GM19395 (cell line): ENCODE data around the gene HNRNPM.
"Not testable (repeated sequence)": the region's sequence is repeated elsewhere in the genome, so short reads cannot be mapped to it uniquely, and the experiment has no call there.

Experiments used
- ATAC-seq: cut with Tn5 transposase; IDR thresholded peaks from one replicate; pipeline ENCODE4 v1.9.1; 2021; ENCODE audit warnings: mild to moderate bottlenecking, moderate library complexity; ENCODE audit not compliant: unreplicated experiment

HNRNPM gene, protein sequence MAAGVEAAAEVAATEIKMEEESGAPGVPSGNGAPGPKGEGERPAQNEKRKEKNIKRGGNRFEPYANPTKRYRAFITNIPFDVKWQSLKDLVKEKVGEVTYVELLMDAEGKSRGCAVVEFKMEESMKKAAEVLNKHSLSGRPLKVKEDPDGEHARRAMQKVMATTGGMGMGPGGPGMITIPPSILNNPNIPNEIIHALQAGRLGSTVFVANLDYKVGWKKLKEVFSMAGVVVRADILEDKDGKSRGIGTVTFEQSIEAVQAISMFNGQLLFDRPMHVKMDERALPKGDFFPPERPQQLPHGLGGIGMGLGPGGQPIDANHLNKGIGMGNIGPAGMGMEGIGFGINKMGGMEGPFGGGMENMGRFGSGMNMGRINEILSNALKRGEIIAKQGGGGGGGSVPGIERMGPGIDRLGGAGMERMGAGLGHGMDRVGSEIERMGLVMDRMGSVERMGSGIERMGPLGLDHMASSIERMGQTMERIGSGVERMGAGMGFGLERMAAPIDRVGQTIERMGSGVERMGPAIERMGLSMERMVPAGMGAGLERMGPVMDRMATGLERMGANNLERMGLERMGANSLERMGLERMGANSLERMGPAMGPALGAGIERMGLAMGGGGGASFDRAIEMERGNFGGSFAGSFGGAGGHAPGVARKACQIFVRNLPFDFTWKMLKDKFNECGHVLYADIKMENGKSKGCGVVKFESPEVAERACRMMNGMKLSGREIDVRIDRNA

DNA sequence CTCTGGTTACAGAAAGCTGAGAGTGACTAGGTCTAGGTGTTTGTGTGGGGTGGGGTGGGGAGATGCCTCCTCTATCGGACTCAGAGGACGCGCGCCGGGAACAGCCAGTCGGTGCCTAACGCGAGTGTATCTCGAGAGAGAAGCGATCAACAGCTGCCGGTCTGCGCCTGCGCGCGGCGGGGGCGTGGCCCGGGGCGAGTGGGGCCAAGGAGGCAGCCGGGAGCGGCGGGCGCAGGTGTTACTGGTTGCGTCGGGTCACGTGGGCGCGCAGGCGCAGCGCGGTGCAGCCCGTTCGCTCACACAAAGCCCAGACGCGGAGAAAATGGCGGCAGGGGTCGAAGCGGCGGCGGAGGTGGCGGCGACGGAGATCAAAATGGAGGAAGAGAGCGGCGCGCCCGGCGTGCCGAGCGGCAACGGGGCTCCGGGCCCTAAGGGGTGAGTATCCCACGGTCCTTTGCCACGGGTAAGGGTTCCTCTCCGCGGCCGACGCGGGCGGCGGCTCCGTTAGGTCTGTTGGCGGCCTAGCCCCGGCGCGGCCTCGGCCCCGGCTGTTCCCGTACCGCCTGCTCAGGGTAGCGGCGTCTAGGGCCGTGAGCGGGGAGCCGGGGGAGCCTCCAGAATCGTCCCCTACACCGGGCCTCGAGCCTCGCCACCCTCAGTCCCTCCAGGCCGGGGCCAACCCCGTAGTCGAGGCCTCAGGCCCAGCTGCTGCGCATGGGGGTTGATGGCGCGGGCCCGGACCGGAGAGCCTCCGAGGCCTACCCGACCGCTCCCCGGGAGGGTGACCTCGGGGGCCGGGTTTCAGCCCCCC lies at the start of gene HNRNPM:
Gene HNRNPM (plus strand): TSS at position 299 of the 811 bp plus-strand sequence. CDS start 24 bp downstream, at position 323.
- peak; percentile 76 for ATAC-seq

DNA sequence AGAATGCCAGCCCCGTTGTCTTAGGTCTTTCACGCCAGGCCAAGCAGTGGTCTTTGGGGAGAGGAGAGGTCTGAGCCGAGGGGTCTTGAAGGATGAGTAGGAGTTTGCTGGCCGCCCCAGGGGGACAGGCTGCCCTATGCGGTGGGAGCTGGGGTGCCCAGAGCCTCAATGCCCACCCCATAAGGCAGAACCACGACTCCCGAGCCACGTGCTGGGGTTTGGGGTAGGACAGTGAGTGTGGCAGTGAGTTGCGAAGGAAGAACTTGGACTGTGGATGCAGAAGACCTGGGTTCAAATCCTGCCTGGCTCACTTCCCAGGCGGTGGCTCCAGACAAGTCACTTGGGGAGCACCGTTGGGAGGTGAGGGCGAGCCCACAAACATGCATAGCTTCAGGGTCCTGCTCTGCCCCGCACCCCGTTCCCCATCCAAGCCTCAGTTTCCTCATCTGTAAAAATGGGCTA lies 49.1 kb upstream of the HNRNPM start:
- no peak for ATAC-seq

DNA sequence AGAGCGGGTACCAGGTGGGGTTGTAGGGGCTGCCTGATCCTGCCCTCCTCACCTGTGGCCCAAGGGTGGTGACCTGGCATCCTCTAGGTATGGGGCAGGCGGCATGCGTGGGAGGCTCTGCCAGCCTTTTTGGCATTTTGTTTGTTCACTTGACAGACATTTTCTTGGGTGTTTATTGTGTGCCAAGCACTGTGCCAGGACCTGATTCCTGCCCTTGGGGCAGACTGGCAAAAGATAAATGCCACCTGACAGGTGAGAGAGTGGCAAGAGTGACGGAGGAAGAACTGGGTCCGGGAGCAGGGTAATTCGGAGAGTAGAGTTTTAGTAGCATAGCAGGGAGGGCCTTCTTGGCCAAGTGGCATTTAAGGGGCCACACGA lies 48.6 kb upstream of the HNRNPM start:
- ATAC-seq = no peak

DNA sequence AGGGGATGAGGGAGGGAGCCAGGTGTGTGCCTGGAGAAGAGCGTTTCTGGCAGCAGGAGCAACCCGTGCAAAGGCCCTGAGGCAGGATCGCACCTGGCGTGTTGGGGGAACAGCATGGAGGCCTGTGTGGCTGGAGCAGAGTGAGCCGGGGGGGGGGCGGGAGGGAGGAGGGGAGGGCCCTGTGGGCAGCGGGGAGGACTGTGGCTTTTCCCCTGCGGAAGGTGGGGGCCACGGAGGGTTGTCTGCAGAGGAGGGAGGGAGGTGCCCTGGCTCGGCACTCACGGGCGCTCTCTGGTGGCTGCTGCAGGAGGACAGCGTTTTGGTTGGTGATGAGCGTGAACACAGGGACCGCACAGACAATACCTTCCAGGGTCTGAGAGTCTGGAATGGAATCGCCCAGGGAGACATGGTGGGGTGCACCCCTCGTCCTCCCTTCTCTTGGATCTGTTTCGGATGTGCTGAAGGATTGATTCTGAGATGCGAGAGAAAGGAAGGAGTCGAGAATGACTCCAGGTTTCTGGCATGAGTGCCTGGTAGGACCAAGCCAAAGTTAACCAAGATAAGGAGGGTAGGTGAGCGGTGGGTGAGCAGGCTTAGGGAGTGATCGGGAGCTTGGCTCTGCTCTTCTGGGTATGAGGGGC lies 48.1 kb upstream of the HNRNPM start:
- ATAC-seq = no peak

DNA sequence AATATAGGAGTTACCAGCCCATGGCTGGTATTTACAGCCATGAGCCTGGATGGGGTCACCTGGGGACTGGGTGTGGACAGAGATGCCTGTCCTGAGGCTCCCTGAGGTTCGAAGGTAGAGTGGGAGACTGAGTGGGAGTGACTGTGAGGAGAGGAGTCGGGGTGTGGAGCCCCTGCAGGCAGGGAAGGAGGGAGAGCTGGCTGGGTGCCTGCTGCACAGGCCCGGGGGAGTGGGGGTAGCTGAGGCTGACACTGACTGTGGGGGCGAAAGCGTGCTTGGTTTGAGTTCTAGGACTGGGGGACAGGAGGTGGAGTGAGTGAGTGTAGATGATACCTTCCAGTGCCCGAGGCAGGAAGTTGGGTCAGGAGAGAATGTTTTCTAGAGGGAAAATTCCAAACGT lies 47.5 kb upstream of the HNRNPM start:
- no peak for ATAC-seq

DNA sequence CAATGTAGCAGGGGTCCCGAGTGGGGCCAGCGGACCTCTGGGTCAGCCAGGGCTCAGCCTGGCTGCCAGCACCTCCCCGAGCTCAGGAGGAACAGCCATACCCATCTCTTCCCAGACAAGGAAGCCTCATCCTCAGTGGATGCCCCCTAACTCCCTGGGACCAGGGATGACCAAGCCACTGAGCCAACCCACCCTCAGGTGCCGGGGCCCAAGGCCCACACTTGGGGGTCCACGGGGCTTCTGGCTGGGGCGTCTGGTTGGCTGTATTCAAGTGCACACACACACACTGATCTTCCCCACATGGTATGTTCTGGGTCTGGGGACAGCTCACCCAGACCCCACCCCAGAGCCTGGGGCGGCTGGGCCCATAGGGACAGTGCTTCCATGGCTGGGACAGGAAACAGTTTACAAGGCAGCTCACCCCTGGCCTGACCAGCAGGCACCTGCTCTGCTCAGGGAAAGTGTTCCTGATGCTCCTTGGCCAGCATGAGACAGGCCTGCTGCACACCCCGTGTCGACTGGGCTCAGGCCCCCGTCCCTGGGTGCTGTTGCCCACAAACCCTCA lies 46.9 kb upstream of the HNRNPM start:
- no peak for ATAC-seq

DNA sequence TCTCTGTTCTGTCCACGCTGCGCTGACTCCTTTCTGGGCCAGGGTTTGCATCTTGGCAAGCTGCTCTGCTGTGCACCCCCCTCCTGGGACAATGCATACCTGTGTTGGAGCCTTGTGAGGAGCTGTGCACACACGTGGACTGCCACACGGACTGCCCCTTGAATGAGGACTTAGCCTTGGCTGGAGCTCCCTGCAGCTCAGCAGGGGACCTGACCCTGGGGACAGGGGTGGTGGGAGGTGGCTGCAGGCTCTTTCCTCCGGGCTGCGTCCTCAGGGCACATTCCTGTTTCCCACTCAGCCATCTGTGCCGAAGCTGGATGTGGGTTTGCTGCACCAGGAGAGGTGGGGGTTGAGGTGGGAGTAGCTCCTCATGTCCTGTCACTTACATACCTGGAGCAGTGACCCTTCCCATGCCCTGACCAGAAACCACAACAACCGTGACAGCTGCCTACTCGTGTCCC lies 46.4 kb upstream of the HNRNPM start:
- no peak for ATAC-seq

DNA sequence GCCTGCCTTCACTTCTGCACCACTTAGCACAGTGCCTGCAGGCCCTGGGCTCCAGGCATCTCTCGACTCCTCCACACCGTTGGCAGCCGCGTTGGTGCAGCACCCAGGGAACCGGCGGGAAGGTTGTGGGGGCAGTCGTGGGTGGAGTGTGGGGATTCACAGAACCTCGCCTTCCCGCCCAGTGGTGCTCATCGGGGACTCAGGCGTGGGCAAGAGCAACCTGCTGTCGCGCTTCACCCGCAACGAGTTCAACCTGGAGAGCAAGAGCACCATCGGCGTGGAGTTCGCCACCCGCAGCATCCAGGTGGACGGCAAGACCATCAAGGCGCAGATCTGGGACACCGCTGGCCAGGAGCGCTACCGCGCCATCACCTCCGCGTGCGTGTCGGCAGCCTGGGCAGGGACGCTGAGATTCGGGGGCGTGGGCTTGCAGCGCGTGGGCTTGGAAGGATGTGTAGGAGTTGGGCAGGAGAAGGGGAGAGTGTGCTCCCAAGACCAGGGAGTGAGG lies 45.0 kb upstream of the HNRNPM start:
- no peak for ATAC-seq

DNA sequence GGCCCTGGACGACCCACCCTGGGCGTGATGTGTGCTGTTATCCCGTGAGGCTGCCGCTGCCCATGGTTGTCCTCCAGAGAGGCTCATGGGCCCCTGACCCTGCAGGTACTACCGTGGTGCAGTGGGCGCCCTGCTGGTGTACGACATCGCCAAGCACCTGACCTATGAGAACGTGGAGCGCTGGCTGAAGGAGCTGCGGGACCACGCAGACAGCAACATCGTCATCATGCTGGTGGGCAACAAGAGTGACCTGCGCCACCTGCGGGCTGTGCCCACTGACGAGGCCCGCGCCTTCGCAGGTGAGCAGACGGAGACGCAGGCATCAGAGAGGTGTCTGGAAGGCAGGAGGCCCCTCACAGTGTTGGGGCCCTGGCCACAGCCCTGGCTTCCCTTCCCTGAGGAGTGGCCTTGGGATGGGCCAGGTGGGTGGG lies 42.8 kb upstream of the HNRNPM start:
- ATAC-seq = no peak

DNA sequence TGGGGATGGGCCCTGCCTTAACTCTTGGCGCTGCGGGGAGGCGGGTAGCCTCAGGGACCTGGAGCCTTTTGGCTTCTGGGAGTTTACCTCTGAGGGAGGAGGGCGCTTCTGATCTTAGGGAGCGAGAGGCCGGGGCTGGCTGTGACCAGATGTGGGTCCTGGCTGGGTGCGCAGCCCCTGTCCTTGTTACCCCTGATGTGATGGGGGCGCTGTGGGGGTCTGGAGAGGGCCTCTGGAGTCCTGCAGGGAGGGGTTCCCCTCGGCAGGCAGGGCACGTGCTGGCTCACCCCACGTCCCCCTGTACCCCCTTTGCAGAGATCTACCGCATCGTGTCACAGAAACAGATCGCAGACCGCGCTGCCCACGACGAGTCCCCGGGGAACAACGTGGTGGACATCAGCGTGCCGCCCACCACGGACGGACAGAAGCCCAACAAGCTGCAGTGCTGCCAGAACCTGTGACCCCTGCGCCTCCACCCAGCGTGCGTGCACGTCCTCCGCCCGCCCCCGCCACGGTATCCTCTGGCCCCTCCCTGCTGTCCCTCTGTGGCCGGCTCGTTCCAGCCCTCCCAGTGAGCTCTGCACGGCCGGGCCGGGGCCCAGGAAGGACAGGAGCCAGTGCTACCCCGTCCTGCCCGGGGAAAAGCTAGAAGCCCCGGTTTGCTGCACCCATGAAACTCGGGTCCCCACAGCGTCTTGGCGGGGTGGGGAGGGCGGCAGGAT lies 41.5 kb upstream of the HNRNPM start:
- ATAC-seq = no peak

DNA sequence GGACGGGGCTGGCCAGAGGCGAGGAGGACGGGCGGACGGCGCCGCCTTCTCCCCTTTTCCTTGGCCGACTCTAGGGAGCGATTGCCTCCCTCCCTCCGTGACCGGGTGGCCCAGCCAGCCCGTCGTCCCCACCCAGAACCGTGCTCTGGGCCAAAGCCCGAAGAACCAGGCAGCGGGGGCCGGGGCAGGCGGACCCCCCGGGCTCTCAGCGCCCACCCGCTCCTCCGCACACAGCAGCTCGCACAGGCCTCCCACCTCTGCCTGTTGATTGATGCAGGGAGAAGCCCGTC lies 41.0 kb upstream of the HNRNPM start:
- no peak for ATAC-seq

DNA sequence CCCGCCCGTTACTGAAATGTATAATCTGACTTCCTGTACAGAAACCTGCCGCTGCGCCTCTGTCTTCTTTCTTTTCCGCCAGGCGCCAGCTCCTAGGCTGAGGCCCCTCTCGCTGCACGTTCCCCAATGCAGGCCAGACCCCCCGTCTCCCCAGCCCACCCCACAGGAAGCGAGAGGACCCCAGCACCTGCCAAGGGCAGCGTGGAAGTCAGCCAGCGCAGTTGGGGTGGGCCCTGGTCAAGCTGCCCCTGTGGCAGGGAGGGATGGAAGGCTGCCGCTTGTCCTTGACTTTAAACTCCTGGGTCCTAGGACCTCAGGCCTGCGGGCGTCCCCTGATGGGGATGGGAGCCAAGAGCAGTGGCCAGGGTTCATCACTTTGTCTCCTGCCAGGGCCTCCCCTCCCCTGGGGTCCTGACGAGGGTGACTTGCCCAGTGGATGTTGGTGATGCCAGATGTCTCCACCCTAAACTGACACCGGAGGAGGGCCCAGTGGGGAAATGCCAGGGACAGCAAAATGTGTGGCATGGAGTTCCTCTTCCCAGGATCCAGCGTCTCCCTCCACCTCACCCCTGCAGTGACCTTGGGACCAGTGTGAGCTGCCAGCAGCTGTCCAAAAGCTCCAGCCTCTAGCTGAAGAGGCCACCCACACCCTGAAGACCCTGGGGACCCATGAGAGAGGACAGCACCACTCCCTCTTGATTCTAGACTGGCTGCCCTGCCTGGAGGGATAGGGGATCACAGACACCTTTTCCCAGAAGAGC lies 40.2 kb upstream of the HNRNPM start:
- ATAC-seq = no peak

DNA sequence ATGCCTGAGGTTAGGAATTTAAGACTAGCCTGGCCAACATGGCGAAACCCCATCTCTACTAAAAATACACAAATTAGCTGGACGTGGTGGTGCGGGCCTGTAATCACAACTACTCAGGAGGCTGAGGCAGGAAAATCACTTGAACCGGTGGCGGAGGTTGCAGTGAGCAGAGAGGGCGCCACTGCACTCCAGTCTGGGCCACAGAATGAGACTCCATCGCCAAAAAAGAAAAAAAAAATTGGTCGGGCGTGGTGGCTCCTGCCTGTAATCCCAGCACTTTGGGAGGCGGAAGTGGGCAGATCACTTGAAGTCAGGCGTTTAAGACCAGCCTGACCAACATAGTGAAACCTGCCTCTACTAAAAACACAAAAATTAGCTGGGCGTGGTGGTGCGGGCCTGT lies 34.1 kb upstream of the HNRNPM start:
- not testable (repeated sequence) for ATAC-seq

DNA sequence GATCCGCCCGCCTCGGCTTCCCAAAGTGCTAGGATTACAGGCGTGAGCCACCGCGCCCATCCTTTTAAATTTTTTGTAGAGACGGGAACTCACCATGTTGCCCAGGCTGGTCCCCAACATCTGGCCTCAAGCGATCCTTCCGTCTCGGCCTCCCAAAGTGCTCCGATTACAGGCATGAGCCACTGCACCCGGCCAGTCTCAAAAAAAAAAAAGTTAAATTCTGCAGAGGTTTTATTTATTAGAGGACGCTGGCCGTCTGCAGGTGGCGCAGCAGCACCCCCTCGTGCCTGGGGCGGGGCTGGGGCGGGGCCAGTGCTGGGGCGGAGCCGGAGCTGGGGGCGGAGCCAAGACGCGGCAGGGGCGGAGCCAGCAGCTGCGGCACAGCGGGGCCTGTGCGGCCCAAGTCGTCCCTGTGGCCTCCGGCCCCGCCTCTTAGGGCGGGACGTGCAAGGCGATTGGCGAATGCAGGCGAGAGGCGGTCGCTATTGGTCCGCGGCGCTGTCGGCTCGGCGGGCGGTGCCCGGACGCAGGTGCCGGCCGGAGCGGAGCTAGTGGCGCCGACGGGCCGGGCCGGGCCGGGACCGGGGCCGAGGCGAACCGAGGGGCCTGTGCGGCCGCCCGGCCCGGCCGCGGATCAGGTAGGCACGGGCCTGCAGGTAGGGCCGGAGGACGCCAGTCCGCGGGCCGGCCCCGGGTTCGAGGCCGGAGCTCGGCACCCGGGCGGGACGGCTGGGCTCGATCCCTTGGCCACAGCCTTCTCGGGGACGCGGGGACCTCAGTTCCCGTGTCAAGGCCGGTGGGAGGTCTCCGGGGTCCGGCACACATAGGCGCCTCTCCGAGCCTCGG lies 31.8 kb upstream of the HNRNPM start, which contains the start of gene MARCHF2:
Gene MARCHF2 (plus strand): TSS at position 523 of the 846 bp plus-strand sequence. CDS start 8,536 bp downstream, outside the sequence.
- peak; percentile 96 for ATAC-seq

DNA sequence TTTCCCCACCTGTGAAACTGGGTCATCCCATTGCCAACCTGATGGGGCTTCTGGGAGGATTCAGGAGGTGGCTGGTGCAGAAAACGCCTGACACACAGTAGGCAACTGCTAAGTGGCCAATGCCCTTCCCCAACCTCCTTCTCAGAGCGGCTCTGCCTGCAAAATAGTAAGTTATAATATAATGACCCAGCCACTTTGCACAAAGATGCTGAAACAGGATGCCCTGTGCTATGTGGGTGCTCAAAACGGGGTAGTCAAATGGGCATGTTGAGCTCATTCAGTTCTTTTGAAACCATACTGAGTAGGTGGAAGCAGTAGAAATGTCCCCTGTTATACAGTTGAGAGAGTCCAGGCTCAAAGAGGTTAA lies 31.2 kb upstream of the HNRNPM start:
- no peak for ATAC-seq

DNA sequence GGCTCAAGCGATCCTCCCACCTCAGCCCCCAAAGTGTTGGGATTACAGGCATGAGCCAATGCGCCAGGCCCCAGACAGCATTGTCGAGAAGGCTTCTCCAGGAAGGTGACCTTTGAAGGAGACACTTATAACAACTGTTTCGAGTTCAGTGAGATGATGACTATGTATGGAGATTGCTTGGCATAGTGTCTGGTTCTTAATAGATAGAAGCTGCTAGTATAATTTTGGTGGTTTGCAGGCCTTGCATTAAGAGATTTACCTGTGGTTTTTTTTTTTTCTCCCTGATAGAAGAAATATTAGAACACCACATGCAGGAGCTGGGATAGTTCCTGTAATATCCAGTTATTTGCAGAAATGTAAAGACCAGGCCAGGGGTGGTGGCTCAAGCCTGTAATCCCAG lies 28.0 kb upstream of the HNRNPM start:
- ATAC-seq = no peak

DNA sequence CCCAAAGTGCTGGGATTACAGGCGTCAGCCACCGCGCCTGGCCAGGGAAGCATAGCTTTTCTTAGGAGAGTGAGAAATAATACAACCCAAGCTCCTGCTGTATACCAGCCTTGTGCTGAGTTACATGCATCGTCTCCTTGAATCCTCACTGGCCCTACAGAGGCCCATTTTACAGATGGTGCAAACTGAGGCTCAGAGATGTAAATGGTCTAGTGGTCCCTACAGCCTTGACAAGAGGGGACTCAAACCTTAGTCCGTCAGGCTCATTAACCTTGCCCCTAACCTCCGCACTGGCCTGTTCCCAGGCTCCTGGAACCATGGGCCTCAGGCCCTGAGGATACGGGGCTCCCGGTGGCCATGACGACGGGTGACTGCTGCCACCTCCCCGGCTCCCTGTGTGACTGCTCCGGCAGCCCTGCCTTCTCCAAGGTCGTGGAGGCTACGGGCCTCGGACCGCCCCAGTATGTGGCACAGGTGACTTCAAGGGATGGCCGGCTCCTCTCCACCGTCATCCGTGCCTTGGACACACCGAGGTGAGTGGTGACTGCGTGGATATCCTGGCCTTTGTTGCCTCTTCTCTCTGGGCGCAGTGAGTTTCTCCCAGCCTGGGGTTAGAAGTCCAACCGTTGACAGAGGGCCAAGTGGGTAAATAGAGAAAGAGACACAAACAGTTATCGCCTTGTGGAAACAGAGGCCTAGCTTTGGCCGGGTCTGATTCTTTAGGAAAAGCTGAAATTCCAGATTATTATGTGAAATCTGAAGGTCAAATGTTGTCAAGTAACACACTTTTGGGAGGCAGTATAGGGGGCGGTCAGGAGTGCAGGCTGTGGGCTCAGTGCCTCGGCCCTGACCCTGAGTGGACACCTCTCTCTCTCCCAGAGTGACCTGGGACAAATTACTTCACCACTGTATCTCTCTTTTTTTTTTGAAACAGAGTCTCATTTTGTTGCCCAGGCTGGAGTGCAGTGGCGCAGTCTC lies 23.0 kb upstream of the HNRNPM start:
- ATAC-seq = no peak
